Mucosa of stomach (tissue), 1 donor: ENCODE results near the gene PDGFC.
"Not testable (repeated sequence)": the region's sequence is repeated elsewhere in the genome, so short reads cannot be mapped to it uniquely, and the experiment has no call there.

Experiments used
- H3K27me3 ChIP-seq: one replicate; pipeline ENCODE4 v1.7.0; 2013; ENCODE audit warnings: mild to moderate bottlenecking, low read length; ENCODE audit not compliant: control insufficient read depth, insufficient read depth
- H3K36me3 ChIP-seq: one replicate; pipeline ENCODE4 v1.7.0; 2013; ENCODE audit warnings: low read length; ENCODE audit not compliant: control insufficient read depth, insufficient read depth
- H3K4me1 ChIP-seq: one replicate; pipeline ENCODE4 v1.7.0; 2013; ENCODE audit warnings: mild to moderate bottlenecking, low read length; ENCODE audit not compliant: control insufficient read depth, insufficient read depth
- H3K4me3 ChIP-seq: one replicate; pipeline ENCODE4 v1.7.0; 2013; ENCODE audit warnings: low read length
- H3K9ac ChIP-seq: one replicate; pipeline ENCODE4 v1.7.0; 2013; ENCODE audit warnings: mild to moderate bottlenecking, low read length, moderate library complexity
- H3K9me3 ChIP-seq: one replicate; pipeline ENCODE4 v1.7.0; 2013; ENCODE audit warnings: mild to moderate bottlenecking, low read length, moderate library complexity; ENCODE audit not compliant: control insufficient read depth
- donor health status: Pancreatic carcinoma.

Gene PDGFC

GRCh38 chr4:156945532-156945931 lies 26.1 kb downstream of the PDGFC start:
- Histone ChIP-seq H3K27me3 (no peaks in the 10 kb centered on the region), H3K4me3 (no peak overlapping the region), H3K4me1 (peaks cover 23% of the 10 kb centered on the region), H3K36me3 (no peaks in the 10 kb centered on the region), H3K9me3 (no peaks in the 10 kb centered on the region), H3K9ac (no peak overlapping the region)

GRCh38 chr4:156942991-156943390 lies 28.6 kb downstream of the PDGFC start:
- Histone ChIP-seq H3K27me3 (no peaks in the 10 kb centered on the region), H3K4me1 (peaks cover 13% of the 10 kb centered on the region), H3K9ac (no peak overlapping the region), H3K9me3 (no peaks in the 10 kb centered on the region), H3K4me3 (no peak overlapping the region), H3K36me3 (no peaks in the 10 kb centered on the region)

- H3K4me3 ChIP-seq = no peak overlapping the region
Observed at GRCh38 chr4:156941940-156942548, 29.6 kb downstream of the PDGFC start.

GRCh38 chr4:156939801-156940200 lies 31.8 kb downstream of the PDGFC start:
- Histone ChIP-seq H3K4me3 (no peak overlapping the region), H3K4me1 (peaks cover 7% of the 10 kb centered on the region), H3K27me3 (no peaks in the 10 kb centered on the region), H3K9ac (no peak overlapping the region), H3K36me3 (no peaks in the 10 kb centered on the region), H3K9me3 (no peaks in the 10 kb centered on the region)

More at GRCh38 chr4:156941940-156942548, 29.6 kb downstream of the PDGFC start:
- H3K27me3 ChIP-seq = no peaks in the 10 kb centered on the region
- no peaks in the 10 kb centered on the region for H3K36me3 ChIP-seq
- no peak overlapping the region for H3K9ac ChIP-seq
- H3K4me1 ChIP-seq = peaks cover 13% of the 10 kb centered on the region
- no peaks in the 10 kb centered on the region for H3K9me3 ChIP-seq

GRCh38 chr4:156939139-156939538 lies 32.5 kb downstream of the PDGFC start:
- Histone ChIP-seq H3K27me3 (no peaks in the 10 kb centered on the region), H3K9me3 (no peaks in the 10 kb centered on the region), H3K9ac (no peak overlapping the region), H3K36me3 (no peaks in the 10 kb centered on the region), H3K4me1 (peaks cover 7% of the 10 kb centered on the region), H3K4me3 (no peak overlapping the region)

- Histone ChIP-seq H3K9ac (no peak overlapping the region), H3K4me1 (no peaks in the 10 kb centered on the region), H3K27me3 (no peaks in the 10 kb centered on the region), H3K4me3 (no peak overlapping the region), H3K9me3 (no peaks in the 10 kb centered on the region), H3K36me3 (no peaks in the 10 kb centered on the region)
Observed at GRCh38 chr4:156934259-156934635, 37.4 kb downstream of the PDGFC start.

- Histone ChIP-seq H3K9ac (no peak overlapping the region), H3K4me3 (no peak overlapping the region), H3K27me3 (no peaks in the 10 kb centered on the region), H3K4me1 (no peaks in the 10 kb centered on the region), H3K36me3 (no peaks in the 10 kb centered on the region), H3K9me3 (no peaks in the 10 kb centered on the region)
Observed at GRCh38 chr4:156933633-156934258, 37.9 kb downstream of the PDGFC start.

- not testable (repeated sequence) for H3K27me3 ChIP-seq, H3K4me1 ChIP-seq, H3K4me3 ChIP-seq, H3K36me3 ChIP-seq, H3K9me3 ChIP-seq, H3K9ac ChIP-seq
Observed at GRCh38 chr4:156932360-156932759, 39.2 kb downstream of the PDGFC start.

GRCh38 chr4:156931267-156931666 lies 40.3 kb downstream of the PDGFC start:
- Histone ChIP-seq H3K9me3 (no peaks in the 10 kb centered on the region), H3K36me3 (no peaks in the 10 kb centered on the region), H3K27me3 (no peaks in the 10 kb centered on the region), H3K4me3 (no peak overlapping the region), H3K4me1 (no peaks in the 10 kb centered on the region), H3K9ac (no peak overlapping the region)

- H3K36me3 ChIP-seq = no peaks in the 10 kb centered on the region
Observed at GRCh38 chr4:156929386-156930105, 42.1 kb downstream of the PDGFC start.

GRCh38 chr4:156924774-156925315 lies 46.8 kb downstream of the PDGFC start:
- Histone ChIP-seq H3K4me3 (no peak overlapping the region), H3K36me3 (no peaks in the 10 kb centered on the region), H3K4me1 (no peaks in the 10 kb centered on the region), H3K27me3 (no peaks in the 10 kb centered on the region), H3K9me3 (no peaks in the 10 kb centered on the region), H3K9ac (no peak overlapping the region)

More at GRCh38 chr4:156929386-156930105, 42.1 kb downstream of the PDGFC start:
- H3K4me1 ChIP-seq = no peaks in the 10 kb centered on the region
- no peak overlapping the region for H3K9ac ChIP-seq
- H3K4me3 ChIP-seq = no peak overlapping the region
- no peaks in the 10 kb centered on the region for H3K9me3 ChIP-seq
- no peaks in the 10 kb centered on the region for H3K27me3 ChIP-seq

- Histone ChIP-seq H3K9ac (no peak overlapping the region), H3K36me3 (no peaks in the 10 kb centered on the region), H3K4me1 (no peaks in the 10 kb centered on the region), H3K27me3 (no peaks in the 10 kb centered on the region), H3K9me3 (no peaks in the 10 kb centered on the region), H3K4me3 (no peak overlapping the region)
Observed at GRCh38 chr4:156923525-156923924, 48.1 kb downstream of the PDGFC start.
